Measurements from ENCODE around the gene SLC47A2. TPM values are rescaled to one million over a fixed set of nuclear protein-coding genes. Genes with fewer than 3 reads are reported as not detected.

The SLC47A2 gene
- polyA plus RNA-seq, 1 donor (not counting 4 experiments of a cell fraction or from before 2014, with no cell fraction given) = 0.88 TPM

DNA sequence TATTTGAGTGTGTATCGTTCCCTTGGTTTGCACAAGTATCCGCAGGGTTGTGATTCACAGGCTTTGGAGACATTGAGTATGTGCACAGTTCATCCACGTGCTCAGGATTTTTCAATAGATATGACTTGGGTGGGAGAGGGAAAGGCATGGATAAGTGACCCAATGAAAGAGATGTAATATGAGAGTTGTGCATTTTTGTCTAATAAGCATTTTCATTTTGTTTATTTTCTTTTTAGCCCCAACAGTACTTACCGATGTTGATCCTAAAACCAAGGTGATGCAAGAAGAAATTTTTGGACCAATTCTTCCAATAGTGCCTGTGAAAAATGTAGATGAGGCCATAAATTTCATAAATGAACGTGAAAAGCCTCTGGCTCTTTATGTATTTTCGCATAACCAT lies 53.3 kb downstream of the SLC47A2 start:
- H3K27ac ChIP-seq (ENCODE audit: control insufficient read depth, insufficient read depth, low read length) = no peak overlapping the region
- no peaks in the 10 kb centered on the region for H4K20me1 ChIP-seq (ENCODE audit: control insufficient read depth, extremely low read depth, insufficient read depth, low read length)
- peaks cover 17% of the 10 kb centered on the region in 2 experiments for H3K36me3 ChIP-seq (ENCODE audit: control insufficient read depth in 2 of 2, extremely low read depth in 1 of 2, insufficient read depth in 2 of 2, low read length in 2 of 2)
- no peaks in the 10 kb centered on the region for H3K9me3 ChIP-seq (ENCODE audit: control insufficient read depth, low read depth, low read length)
- no peak for FAIRE-seq
- dilution Hi-C loops (cut with MboI; ENCODE audit: extremely low pct_ligation_motif_present, low sequenced_read_pairs) = loop anchor here (25.0 kb wide), 1 partner anchor 301 kb away; the partner anchor contains the start of gene B9D1
- no peaks in the 10 kb centered on the region for H3K4me1 ChIP-seq (ENCODE audit: control insufficient read depth, extremely low read depth, insufficient read depth, low read length)
- no peaks in the 10 kb centered on the region for H3K79me2 ChIP-seq (ENCODE audit: control insufficient read depth, insufficient read depth, low read length)
- H2AFZ ChIP-seq (ENCODE audit: control insufficient read depth, low read length) = no peak overlapping the region
- DNase-seq (ENCODE audit: low read depth, low spot score) = no peak
- no peak overlapping the region for H3K9ac ChIP-seq (ENCODE audit: control insufficient read depth, extremely low read depth, insufficient read depth, low read length)
- no peak for TF ChIP-seq EZH2 (IDR thresholded peaks at IDR 0.05; ENCODE audit: low read length)
- TF ChIP-seq, protein P1, sequence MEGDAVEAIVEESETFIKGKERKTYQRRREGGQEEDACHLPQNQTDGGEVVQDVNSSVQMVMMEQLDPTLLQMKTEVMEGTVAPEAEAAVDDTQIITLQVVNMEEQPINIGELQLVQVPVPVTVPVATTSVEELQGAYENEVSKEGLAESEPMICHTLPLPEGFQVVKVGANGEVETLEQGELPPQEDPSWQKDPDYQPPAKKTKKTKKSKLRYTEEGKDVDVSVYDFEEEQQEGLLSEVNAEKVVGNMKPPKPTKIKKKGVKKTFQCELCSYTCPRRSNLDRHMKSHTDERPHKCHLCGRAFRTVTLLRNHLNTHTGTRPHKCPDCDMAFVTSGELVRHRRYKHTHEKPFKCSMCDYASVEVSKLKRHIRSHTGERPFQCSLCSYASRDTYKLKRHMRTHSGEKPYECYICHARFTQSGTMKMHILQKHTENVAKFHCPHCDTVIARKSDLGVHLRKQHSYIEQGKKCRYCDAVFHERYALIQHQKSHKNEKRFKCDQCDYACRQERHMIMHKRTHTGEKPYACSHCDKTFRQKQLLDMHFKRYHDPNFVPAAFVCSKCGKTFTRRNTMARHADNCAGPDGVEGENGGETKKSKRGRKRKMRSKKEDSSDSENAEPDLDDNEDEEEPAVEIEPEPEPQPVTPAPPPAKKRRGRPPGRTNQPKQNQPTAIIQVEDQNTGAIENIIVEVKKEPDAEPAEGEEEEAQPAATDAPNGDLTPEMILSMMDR (optimal IDR thresholded peaks at IDR 0.05 in 1 of 3, IDR thresholded peaks at IDR 0.05 in 1 of 3, conservative IDR thresholded peaks at IDR 0.05 in 1 of 3; ENCODE audit: extremely low read depth in 1 of 3, insufficient read depth in 2 of 3, low read length in 3 of 3) = no peak
- H3K4me3 ChIP-seq (ENCODE audit: control insufficient read depth in 2 of 3, extremely low read depth in 1 of 3, insufficient read depth in 2 of 3, low read depth in 1 of 3, low read length in 3 of 3) = no peak overlapping the region
- no peak overlapping the region for H3K4me2 ChIP-seq (ENCODE audit: control insufficient read depth, extremely low read depth, insufficient read depth, low read depth, low read length)
- H3K27me3 ChIP-seq (ENCODE audit: control insufficient read depth, extremely low read depth, insufficient read depth, low read length) = no peaks in the 10 kb centered on the region
- H3K9me1 ChIP-seq (ENCODE audit: control insufficient read depth, extremely low read depth, insufficient read depth, low read length) = no peaks in the 10 kb centered on the region

DNA sequence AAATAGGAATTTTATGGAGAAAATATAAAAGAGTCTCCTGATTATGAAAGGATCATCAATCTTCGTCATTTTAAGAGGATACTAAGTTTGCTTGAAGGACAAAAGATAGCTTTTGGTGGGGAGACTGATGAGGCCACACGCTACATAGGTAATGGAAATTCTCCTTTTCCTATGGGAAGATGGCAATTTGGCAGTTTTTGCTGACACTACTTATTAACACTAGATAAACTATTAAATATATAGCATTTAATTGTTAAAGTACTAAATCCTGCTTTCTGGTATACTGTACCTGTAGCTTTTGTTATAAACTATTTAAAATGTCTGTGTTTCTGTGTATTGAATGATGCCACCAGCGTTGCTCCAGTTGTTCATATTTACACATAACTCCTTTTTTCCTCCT lies 55.3 kb downstream of the SLC47A2 start:
- H3K4me1 ChIP-seq (ENCODE audit: control insufficient read depth, extremely low read depth, insufficient read depth, low read length) = no peaks in the 10 kb centered on the region
- dilution Hi-C loops (cut with MboI; ENCODE audit: extremely low pct_ligation_motif_present, low sequenced_read_pairs) = loop anchor here (25.0 kb wide), 1 partner anchor 299 kb away; the partner anchor contains the start of gene B9D1
- no peaks in the 10 kb centered on the region for H3K27me3 ChIP-seq (ENCODE audit: control insufficient read depth, extremely low read depth, insufficient read depth, low read length)
- TF ChIP-seq, protein P1 (optimal IDR thresholded peaks at IDR 0.05 in 1 of 3, IDR thresholded peaks at IDR 0.05 in 1 of 3, conservative IDR thresholded peaks at IDR 0.05 in 1 of 3; ENCODE audit: extremely low read depth in 1 of 3, insufficient read depth in 2 of 3, low read length in 3 of 3) = no peak
- TF ChIP-seq EZH2 (IDR thresholded peaks at IDR 0.05; ENCODE audit: low read length) = no peak
- H3K9me1 ChIP-seq (ENCODE audit: control insufficient read depth, extremely low read depth, insufficient read depth, low read length) = no peaks in the 10 kb centered on the region
- no peaks in the 10 kb centered on the region for H3K9me3 ChIP-seq (ENCODE audit: control insufficient read depth, low read depth, low read length)
- no peak overlapping the region for H3K9ac ChIP-seq (ENCODE audit: control insufficient read depth, extremely low read depth, insufficient read depth, low read length)
- H3K79me2 ChIP-seq (ENCODE audit: control insufficient read depth, insufficient read depth, low read length) = no peaks in the 10 kb centered on the region
- H3K36me3 ChIP-seq (ENCODE audit: control insufficient read depth in 2 of 2, extremely low read depth in 1 of 2, insufficient read depth in 2 of 2, low read length in 2 of 2) = peaks cover 21 to 23% of the 10 kb centered on the region in 2 experiments
- no peak for FAIRE-seq
- no peak overlapping the region for H2AFZ ChIP-seq (ENCODE audit: control insufficient read depth, low read length)
- H3K4me3 ChIP-seq (ENCODE audit: control insufficient read depth in 2 of 3, extremely low read depth in 1 of 3, insufficient read depth in 2 of 3, low read depth in 1 of 3, low read length in 3 of 3) = no peak overlapping the region
- H3K27ac ChIP-seq (ENCODE audit: control insufficient read depth, insufficient read depth, low read length) = no peak overlapping the region
- DNase-seq (ENCODE audit: low read depth, low spot score) = no peak
- H3K4me2 ChIP-seq (ENCODE audit: control insufficient read depth, extremely low read depth, insufficient read depth, low read depth, low read length) = no peak overlapping the region
- H4K20me1 ChIP-seq (ENCODE audit: control insufficient read depth, extremely low read depth, insufficient read depth, low read length) = no peaks in the 10 kb centered on the region
